Measurements from ENCODE around the gene CIP2A.

- TF ChIP-seq CTCF (IDR thresholded peaks at IDR 0.05) (no peak), POLR2A (IDR thresholded peaks at IDR 0.05) (no peak)
These were observed 80.0 kb downstream of the CIP2A start for GRCh38 chr3:108509263-108509662.

Measured in vagina (tissue), 2 donors.